HCT116 (cell line): ENCODE data around the gene MPP1. TPM values are rescaled to one million over a fixed set of nuclear protein-coding genes. Genes with fewer than 3 reads are reported as not detected.

Source experiments
- ATAC-seq: fragments of 200-7000 bp; cut with Tn5 transposase; 2 replicates; pipeline ENCODE4 v1.9.1; 2020; ENCODE audit warnings: mild to moderate bottlenecking, moderate library complexity
- BruUV-seq: library from RNA; stranded (reverse); fragments of 400-500 nt; replicated peaks from 2 replicates; lab custom pipeline; 2021; lab: Mats Ljungman, UMichigan
- CTCF ChIA-PET: fragments of 300-600 bp; sonication (Branson Sonifier 250); formaldehyde crosslinking; loops from one replicate; lab custom pipeline; 2021; ENCODE audit warnings: antibody characterized with exemption; lab: Charles Lee
- POLR2A ChIA-PET: fragments of 300-600, 350-600 bp; sonication (Branson Sonifier 250); formaldehyde crosslinking; loops from one replicate; lab custom pipeline; 2021; ENCODE audit warnings: antibody characterized with exemption; lab: Charles Lee
- RAD21 ChIA-PET, 2 experiments: fragments of 300-600 bp; sonication (Branson Sonifier 250); formaldehyde crosslinking; loops; one replicate each; lab custom pipeline; 2023; ENCODE audit warnings: low total read pairs in 2 of 2; ENCODE audit not compliant: uncharacterized antibody in 2 of 2, unreplicated experiment in 2 of 2, low non-redundant PET in 1 of 2; lab: Charles Lee
- DNase-seq: peaks from one replicate; pipeline ENCODE4 v3.0.0-alpha.2; 2010; ENCODE audit warnings: low read depth, low spot score
- H2AFZ ChIP-seq: fragments of 200-600 bp; shearing (Covaris generic), sonication (generic); 2 replicates; pipeline ENCODE4 v1.6.1; 2017; ENCODE audit warnings: low read depth, mixed run types, mixed read lengths, antibody characterized with exemption, low read length; ENCODE audit not compliant: poor library complexity, severe bottlenecking
- H3K27ac ChIP-seq: 2 replicates; pipeline ENCODE4 v1.5.1; 2012; ENCODE audit warnings: low read depth, low read length
- H3K27me3 ChIP-seq: fragments of 200-600 bp; sonication (generic); 2 replicates; pipeline ENCODE4 v1.6.1; 2016; ENCODE audit warnings: mixed run types, low read length, mixed read lengths; ENCODE audit not compliant: insufficient read depth
- H3K36me3 ChIP-seq, 2 experiments: fragments of 200-500 bp in 1 of 2; fragments of 200-600 bp in 1 of 2; sonication (Bioruptor generic) in 1 of 2; sonication (generic) in 1 of 2; 2 replicates each; pipeline versions ENCODE4 v1.5.1 to v1.6.1; 2014 to 2016; ENCODE audit warnings: low read length in 2 of 2, inconsistent platforms in 1 of 2, mixed read lengths in 1 of 2, mixed run types in 1 of 2; ENCODE audit not compliant: insufficient read depth in 2 of 2, control insufficient read depth in 1 of 2
- H3K4me1 ChIP-seq, 2 experiments: fragments of 200-600 bp in 1 of 2; sonication (generic) in 1 of 2; 2 replicates each; pipeline versions ENCODE4 v1.5.1 to v1.6.1; 2012 to 2017; ENCODE audit warnings: low read length in 2 of 2, inconsistent platforms in 1 of 2, mild to moderate bottlenecking in 1 of 2, mixed read lengths in 1 of 2, mixed run types in 1 of 2, moderate library complexity in 1 of 2; ENCODE audit not compliant: insufficient read depth in 2 of 2, control insufficient read depth in 1 of 2
- H3K4me2 ChIP-seq: fragments of 200-600 bp; sonication (generic); 2 replicates; pipeline ENCODE4 v1.6.1; 2017; ENCODE audit warnings: mixed run types, low read length, mixed read lengths
- H3K4me3 ChIP-seq, 2 experiments: fragments of 200-600 bp in 1 of 2; sonication (generic) in 1 of 2; replicated peaks in 1 of 2; 2 replicates each; pipeline ENCODE4 v1.5.1; 2011 to 2016; ENCODE audit warnings: low read length in 2 of 2, control low read depth in 1 of 2, low read depth in 1 of 2, mild to moderate bottlenecking in 1 of 2, mixed read lengths in 1 of 2, mixed run types in 1 of 2
- H3K79me2 ChIP-seq: fragments of 200-600 bp; sonication (generic); 2 replicates; pipeline ENCODE4 v1.6.1; 2017; ENCODE audit warnings: mild to moderate bottlenecking, mixed run types, low read length, moderate library complexity, mixed read lengths; ENCODE audit not compliant: insufficient read depth
- H3K9ac ChIP-seq: fragments of 200-600 bp; sonication (generic); 2 replicates; pipeline ENCODE4 v1.6.1; 2016; ENCODE audit warnings: low read length, mixed read lengths
- H3K9me2 ChIP-seq: fragments of 200-600 bp; sonication (generic), shearing (Covaris generic); 2 replicates; pipeline ENCODE4 v1.6.1; 2017; ENCODE audit warnings: mixed run types, mild to moderate bottlenecking, moderate library complexity; ENCODE audit not compliant: insufficient read depth
- H3K9me3 ChIP-seq, 2 experiments: fragments of 200-500 bp in 1 of 2; fragments of 200-600 bp in 1 of 2; sonication (Bioruptor generic) in 1 of 2; sonication (generic) in 1 of 2; 2 replicates each; pipeline ENCODE4 v1.6.1; 2014 to 2017; ENCODE audit warnings: low read length in 2 of 2, mixed read lengths in 2 of 2, inconsistent platforms in 1 of 2, low read depth in 1 of 2, mild to moderate bottlenecking in 1 of 2, mixed run types in 1 of 2, moderate library complexity in 1 of 2; ENCODE audit not compliant: control insufficient read depth in 1 of 2, insufficient read depth in 1 of 2
- H4K20me1 ChIP-seq: fragments of 200-600 bp; sonication (generic), shearing (Covaris generic); 2 replicates; pipeline ENCODE4 v1.6.1; 2017; ENCODE audit warnings: mixed run types, mild to moderate bottlenecking, moderate library complexity; ENCODE audit not compliant: insufficient read depth
- CEBPB ChIP-seq: IDR thresholded peaks from 2 replicates; pipeline ENCODE4 v1.6.1; 2012; ENCODE audit warnings: low read depth
- ELF1 ChIP-seq: IDR thresholded peaks from 2 replicates; pipeline ENCODE4 v1.6.1; 2012; ENCODE audit warnings: low read depth, borderline replicate concordance
- EZH2 ChIP-seq: fragments of 200-600 bp; sonication (generic); IDR thresholded peaks from 2 replicates; pipeline ENCODE4 v1.6.1; 2017; ENCODE audit warnings: antibody characterized with exemption, mixed run types
- EZH2phosphoT487 ChIP-seq: fragments of 200-600 bp; IDR thresholded peaks from 2 replicates; pipeline ENCODE4 v1.6.1; 2018; ENCODE audit warnings: antibody characterized with exemption, borderline replicate concordance
- FOSL1 ChIP-seq: IDR thresholded peaks from 2 replicates; pipeline ENCODE4 v1.6.1; 2012; ENCODE audit warnings: low read depth
- MAX ChIP-seq: IDR thresholded peaks from 2 replicates; pipeline ENCODE4 v1.6.1; 2012
- POLR2AphosphoS5 ChIP-seq: IDR thresholded peaks from 2 replicates; pipeline ENCODE4 v1.6.1; 2011; ENCODE audit warnings: mild to moderate bottlenecking, low read depth, low read length, moderate library complexity
- REST ChIP-seq: IDR thresholded peaks from 2 replicates; pipeline ENCODE4 v1.6.1; 2012; ENCODE audit warnings: low read depth
- SRF ChIP-seq: IDR thresholded peaks from 2 replicates; pipeline ENCODE4 v1.6.1; 2012; ENCODE audit warnings: low read depth
- TCF7L2 ChIP-seq: IDR thresholded peaks from 2 replicates; pipeline ENCODE4 v1.7.0; 2011; ENCODE audit warnings: borderline replicate concordance, inconsistent platforms; ENCODE audit not compliant: insufficient read depth, insufficient read length; ENCODE audit errors: extremely low read depth
- YY1 ChIP-seq: IDR thresholded peaks from 2 replicates; pipeline ENCODE4 v1.6.1; 2011; ENCODE audit warnings: low read length, low read depth, moderate library complexity, mild to moderate bottlenecking; ENCODE audit not compliant: insufficient replicate concordance; ENCODE audit errors: extremely low read depth
- ZBTB33 ChIP-seq: IDR thresholded peaks from 2 replicates; pipeline ENCODE4 v1.6.1; 2011; ENCODE audit warnings: mild to moderate bottlenecking, low read length, moderate library complexity; ENCODE audit not compliant: insufficient replicate concordance; ENCODE audit errors: extremely low read depth
- ZFX ChIP-seq: fragments of 450-650 bp; IDR thresholded peaks from 2 replicates; pipeline ENCODE4 v1.6.1; 2017
- intact Hi-C: fragments of 100-400 bp; cut with micrococcal nuclease; formaldehyde crosslinking; loops from 2 replicates; pipeline ENCODE4 v1.10.0; 2022
- total RNA-seq: library from RNA; stranded (reverse); gene quantifications from one replicate; pipeline ENCODE4 v1.2.1, GENCODE V29; 2021; ENCODE audit not compliant: unreplicated experiment

The MPP1 gene
- total RNA-seq, 1 experiment from 2014 or later, result 13.1 TPM

- CTCF ChIA-PET, result no interaction called here
- H3K36me3 ChIP-seq, result no peaks in the 10 kb centered on the region
- H3K27ac ChIP-seq, result no peak overlapping the region
Measured at GRCh38 chrX:154791939-154792338, 13.3 kb downstream of the MPP1 start.

More at GRCh38 chrX:154791939-154792338, 13.3 kb downstream of the MPP1 start:
- no peaks in the 10 kb centered on the region for H3K9me3 ChIP-seq
- DNase-seq (no peak), ATAC-seq (no peak)
- peaks cover 5 to 7% of the 10 kb centered on the region in 2 experiments for H3K4me1 ChIP-seq
- no peak overlapping the region for H3K4me2 ChIP-seq
- TF ChIP-seq ZFX (no peak), EZH2phosphoT487 (no peak), POLR2AphosphoS5 (no peak), EZH2 (no peak), CEBPB (no peak), YY1 (no peak), ELF1 (no peak), TCF7L2 (no peak), FOSL1 (no peak), SRF (no peak), REST (no peak), ZBTB33 (no peak), MAX (no peak)
- intact Hi-C loops, result no loop called here
- no peaks in the 10 kb centered on the region for H3K27me3 ChIP-seq
- no peaks in the 10 kb centered on the region for H3K79me2 ChIP-seq
- RAD21 ChIA-PET, result no interaction called here
- H4K20me1 ChIP-seq, result no peaks in the 10 kb centered on the region
- no peak overlapping the region for H2AFZ ChIP-seq
- BruUV-seq, result no TSS peak
- no peaks in the 10 kb centered on the region for H3K9me2 ChIP-seq
- H3K4me3 ChIP-seq, result no peak overlapping the region
- no peak overlapping the region for H3K9ac ChIP-seq
- POLR2A ChIA-PET, result no interaction called here
